Measurements from ENCODE around the gene GRID2IP. TPM values are rescaled to one million over a fixed set of nuclear protein-coding genes. Genes with fewer than 3 reads are reported as not detected.

GRID2IP gene
- total RNA-seq, 4 donors from 2014 or later = not detected

DNA sequence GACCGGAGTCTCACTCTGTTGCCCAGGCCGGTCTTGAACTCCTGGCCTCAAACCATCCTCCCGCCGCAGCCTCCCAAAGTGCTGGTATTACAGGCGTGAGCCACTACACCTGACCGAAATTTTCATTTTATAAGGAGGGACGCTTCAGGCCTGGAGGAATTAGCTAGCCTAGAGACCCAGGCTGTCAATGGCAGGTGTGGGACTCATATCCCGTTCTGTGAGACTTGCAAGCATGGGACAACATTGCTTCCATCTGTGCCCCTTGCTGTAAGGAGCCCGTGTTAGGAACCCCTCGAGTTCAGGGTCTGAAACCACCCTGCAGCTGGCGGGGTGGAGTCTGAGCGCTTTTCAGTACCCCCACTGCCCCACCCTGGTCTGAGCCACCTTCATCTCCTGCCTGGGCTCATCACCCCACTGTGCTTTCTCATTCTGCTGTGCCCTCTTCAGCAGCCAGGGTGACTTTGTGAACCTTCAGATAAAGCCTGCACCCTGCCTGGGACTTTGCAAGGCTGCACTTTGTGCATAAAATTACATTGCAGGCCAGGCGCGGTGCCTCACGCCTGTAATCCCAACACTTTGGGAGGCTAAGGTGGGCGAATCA is 102.2 kb downstream of the GRID2IP start:
- DNase-seq (ENCODE audit: low spot score in 2 of 2) = no peak
- peaks cover 0 to 19% (median 4%) of the 10 kb centered on the region in 3 donors for H3K36me3 ChIP-seq
- TF ChIP-seq CTCF (IDR thresholded peaks at IDR 0.05) = no peak
- no peak for TF ChIP-seq EP300 (IDR thresholded peaks at IDR 0.05)
- no peak for TF ChIP-seq POLR2A (IDR thresholded peaks at IDR 0.05)
- no peak overlapping the region for H3K4me3 ChIP-seq
- H3K9me3 ChIP-seq = no peaks in the 10 kb centered on the region
- WGBS, 2 donors = 89% methylated on average over 16 of the region's 16 CpGs
- H3K27ac ChIP-seq = peak overlapping the region in 3 of 4 donors; percentile 82 to 93 (median 85)
- peaks cover 0 to 26% (median 2%) of the 10 kb centered on the region in 4 donors for H3K4me1 ChIP-seq
- no peaks in the 10 kb centered on the region for H3K27me3 ChIP-seq

DNA sequence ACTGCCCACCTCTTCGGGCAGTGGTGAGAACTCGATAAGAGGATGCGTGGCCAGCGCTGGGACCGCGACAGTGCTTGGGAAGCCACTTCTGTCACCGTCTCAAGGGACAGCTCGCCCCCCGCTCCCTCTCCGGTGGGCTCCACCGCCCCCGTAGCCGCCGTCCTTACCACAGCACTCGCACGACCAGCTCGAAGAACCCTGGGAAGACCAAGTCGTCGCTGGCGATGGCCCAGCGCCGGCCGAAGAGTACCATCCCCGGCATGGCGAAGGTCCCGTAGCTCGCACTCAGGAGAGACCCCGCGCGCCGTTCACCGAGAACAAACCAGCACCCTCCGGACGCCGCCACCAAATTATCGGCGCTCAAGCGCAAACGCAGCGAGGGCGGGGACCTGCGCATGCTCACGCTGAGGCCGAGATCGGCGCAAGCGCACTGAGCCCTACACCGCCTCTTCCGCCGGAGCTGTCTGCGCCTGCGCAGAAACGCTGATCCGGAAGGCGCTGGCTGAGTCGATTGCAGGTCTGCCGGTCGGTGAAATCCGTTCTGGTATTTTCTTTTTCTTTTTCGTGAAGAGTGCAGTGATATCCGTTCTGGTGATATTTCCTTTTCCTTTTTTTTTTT is 103.6 kb downstream of the GRID2IP start, which contains the start of gene DAGLB:
Gene DAGLB, minus strand, starts transcription at position 374 of the 619 bp plus-strand sequence. Its CDS starts 112 bp downstream, at position 262.
- Histone ChIP-seq H3K36me3 (peaks cover 0 to 29% (median 4%) of the 10 kb centered on the region in 3 donors), H3K27me3 (no peaks in the 10 kb centered on the region), H3K4me3 (peak within 1 kb of the TSS; percentile 69 to 95 (median 82)), H3K9me3 (no peaks in the 10 kb centered on the region), H3K27ac (peak within 1 kb of the TSS; percentile 67 to 93 (median 84)), H3K4me1 (peaks cover 0 to 26% (median 2%) of the 10 kb centered on the region in 4 donors)
- TF ChIP-seq POLR2A (IDR thresholded peaks at IDR 0.05) (peak; percentile 78), EP300 (IDR thresholded peaks at IDR 0.05) (peak; percentile 82 to 88), CTCF (IDR thresholded peaks at IDR 0.05) (peak in 1 of 5 experiments; percentile 26)
- WGBS, 2 donors = 0% methylated on average over 22 to 51 of the region's 61 CpGs
- peak; percentile 80 to 83 for DNase-seq (ENCODE audit: low spot score in 2 of 2)

Other genes with a start within 250 kb of the GRID2IP start
- 10 to 100 TPM in 3 of 4 donors, 1 to 10 TPM in 1; 8.4 to 17.6 (median 14.3) TPM for gene FAM220A, start 202.5 kb downstream of the GRID2IP start, total RNA-seq
- 100 to 1,000 TPM; 133 to 222 (median 140) TPM for gene RAC1, start 176.9 kb downstream of the GRID2IP start, total RNA-seq
- 10 to 100 TPM; 12.6 to 25.8 (median 18.0) TPM for gene DAGLB, start 103.5 kb downstream of the GRID2IP start, total RNA-seq
- gene KDELR2, start 67.3 kb downstream of the GRID2IP start, total RNA-seq = 10 to 100 TPM; 61.0 to 80.6 (median 72.2) TPM
- 10 to 100 TPM; 38.1 to 48.3 (median 43.2) TPM for gene ZDHHC4, start 26.0 kb upstream of the GRID2IP start, total RNA-seq
- gene INTS15, start 38.6 kb upstream of the GRID2IP start, total RNA-seq = 10 to 100 TPM; 28.0 to 63.0 (median 34.0) TPM
- 10 to 100 TPM in 3 of 4 donors, 1 to 10 TPM in 1; 8.2 to 18.2 (median 12.7) TPM for gene ZNF853, start 64.1 kb upstream of the GRID2IP start, total RNA-seq
- 10 to 100 TPM; 32.1 to 77.7 (median 36.2) TPM for gene ZNF316, start 85.9 kb upstream of the GRID2IP start, total RNA-seq
- gene ZNF12, start 155.5 kb upstream of the GRID2IP start, total RNA-seq = 10 to 100 TPM; 27.9 to 35.2 (median 32.0) TPM
- 1 to 10 TPM in 1 of 4 donors, under 1 TPM in 2, not detected in 1; 0.20 to 3.3 (median 0.21) TPM for gene RSPH10B2, start 202.6 kb upstream of the GRID2IP start, total RNA-seq

All from tibial nerve (tissue), 4 donors.